ENCODE measurements around the gene DNAJC10.
A peak's percentile ranks its signal among the peaks of the same experiment; 100 is the strongest.
"Not testable (repeated sequence)": the region's sequence is repeated elsewhere in the genome, so short reads cannot be mapped to it uniquely, and the experiment has no call there.

Gene DNAJC10

DNA sequence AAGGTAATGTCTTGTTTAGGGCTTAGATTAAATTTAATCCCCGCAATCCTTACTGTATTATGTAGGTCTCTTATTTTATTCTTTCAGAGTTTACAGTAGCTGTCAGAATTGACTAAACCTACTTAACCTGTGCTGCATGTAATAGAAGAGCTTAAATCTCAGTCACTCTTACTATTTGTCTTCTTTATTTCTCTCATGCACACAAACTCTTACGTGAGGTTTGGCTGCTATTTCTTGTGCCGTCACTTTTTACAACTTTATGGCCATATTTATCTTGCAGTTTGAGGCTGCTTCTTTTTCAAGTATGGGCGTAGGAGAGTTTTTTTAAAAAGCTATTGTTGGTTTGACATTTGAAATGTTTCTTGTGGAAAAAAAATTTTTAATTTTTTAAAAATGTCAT, 12.0 kb downstream of the DNAJC10 start:
- DNase-seq, result no peak

DNA sequence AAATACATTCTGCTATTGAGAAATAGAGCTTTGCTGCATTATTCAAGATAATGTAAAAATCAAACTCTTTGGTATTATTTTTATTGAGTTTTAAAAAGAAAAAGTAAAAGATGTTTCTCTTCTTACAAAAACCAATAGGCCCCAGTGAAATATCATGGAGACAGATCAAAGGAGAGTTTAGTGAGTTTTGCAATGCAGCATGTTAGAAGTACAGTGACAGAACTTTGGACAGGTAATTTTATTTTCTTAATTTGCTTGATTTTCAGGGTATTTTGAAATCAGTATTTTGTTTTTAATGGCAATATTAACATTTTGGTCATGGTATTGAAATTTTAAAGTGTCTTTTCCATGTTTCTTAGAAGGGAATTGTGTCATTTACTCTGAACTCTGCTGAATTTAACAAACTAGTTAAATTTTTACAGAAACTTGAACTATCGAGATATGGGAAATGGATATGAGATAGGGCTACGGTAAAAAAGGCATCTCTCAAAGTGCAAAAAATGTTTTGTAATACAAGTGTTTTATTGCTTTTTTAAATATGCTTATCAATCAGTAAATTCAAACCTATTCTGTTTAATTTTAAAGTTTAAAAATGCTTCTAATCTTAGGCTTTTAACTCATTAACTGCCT, 13.8 kb downstream of the DNAJC10 start:
- no peak for DNase-seq

GRCh38 chr2:182730486-182730885, 14.4 kb downstream of the DNAJC10 start:
- no peak for DNase-seq

- DNase-seq, result no peak
Measured at GRCh38 chr2:182732736-182733135, 16.7 kb downstream of the DNAJC10 start.

DNA sequence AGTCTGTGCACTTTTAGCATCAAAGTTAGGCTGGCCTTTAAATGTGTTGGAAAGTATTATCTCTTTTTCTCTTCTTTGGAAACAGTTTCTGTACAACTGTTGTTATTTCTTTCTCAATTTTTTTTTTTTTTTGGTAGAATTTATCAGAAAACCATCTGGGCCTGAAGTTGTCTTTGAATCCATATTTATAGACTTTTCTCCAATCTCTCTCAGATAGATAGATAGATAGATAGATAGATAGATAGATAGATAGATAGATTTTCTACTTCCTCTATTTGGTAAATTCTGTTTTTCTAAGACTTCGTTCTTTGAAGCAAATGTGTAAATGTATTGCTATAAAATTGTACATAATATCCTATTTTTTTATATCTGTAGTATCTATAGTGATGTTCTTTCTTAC, 17.5 kb downstream of the DNAJC10 start:
- no peak for DNase-seq

DNA sequence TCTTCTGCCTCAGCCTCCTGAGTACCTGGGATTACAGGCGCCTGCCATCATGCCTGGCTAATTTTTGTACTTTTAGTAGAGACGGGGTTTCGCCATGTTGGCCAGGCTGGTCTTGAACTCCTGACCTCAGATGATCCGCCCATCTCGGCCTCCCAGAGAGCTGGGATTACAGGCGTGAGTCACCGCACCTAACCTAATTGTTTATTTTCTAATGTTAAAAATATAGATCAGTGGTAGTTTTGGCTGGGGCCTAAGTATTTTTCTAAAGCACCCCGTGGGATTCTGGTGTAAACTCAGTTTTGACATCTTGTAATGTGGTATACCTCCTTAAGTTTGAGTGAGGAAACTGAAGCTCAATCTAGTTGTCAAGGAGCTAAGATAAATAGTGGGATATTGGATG, 20.8 kb downstream of the DNAJC10 start:
- not testable (repeated sequence) for DNase-seq

- no peak for DNase-seq
Measured at GRCh38 chr2:182740701-182741100, 24.6 kb downstream of the DNAJC10 start.

DNA sequence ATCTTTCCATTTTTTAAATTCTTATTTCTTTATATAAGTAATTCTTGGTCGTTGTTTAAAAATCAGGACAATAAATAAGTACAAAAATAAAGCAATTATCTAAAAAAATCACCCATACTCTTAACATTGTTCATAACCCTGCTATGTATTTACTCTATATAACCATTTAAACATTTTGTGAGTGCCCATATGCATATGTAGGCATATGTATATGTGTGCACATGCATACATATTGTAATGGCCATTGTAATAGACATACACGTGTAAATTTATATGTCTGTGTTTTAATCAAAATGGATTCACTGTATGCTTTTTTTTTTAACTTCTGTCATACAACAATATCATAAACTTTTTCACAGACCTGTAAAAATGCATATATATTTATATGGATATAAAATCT, 25.6 kb downstream of the DNAJC10 start:
- DNase-seq, result no peak

GRCh38 chr2:182744490-182744889, 28.4 kb downstream of the DNAJC10 start:
- DNase-seq, result no peak

- no peak for DNase-seq
Measured at GRCh38 chr2:182745061-182745460, 29.0 kb downstream of the DNAJC10 start.

DNA sequence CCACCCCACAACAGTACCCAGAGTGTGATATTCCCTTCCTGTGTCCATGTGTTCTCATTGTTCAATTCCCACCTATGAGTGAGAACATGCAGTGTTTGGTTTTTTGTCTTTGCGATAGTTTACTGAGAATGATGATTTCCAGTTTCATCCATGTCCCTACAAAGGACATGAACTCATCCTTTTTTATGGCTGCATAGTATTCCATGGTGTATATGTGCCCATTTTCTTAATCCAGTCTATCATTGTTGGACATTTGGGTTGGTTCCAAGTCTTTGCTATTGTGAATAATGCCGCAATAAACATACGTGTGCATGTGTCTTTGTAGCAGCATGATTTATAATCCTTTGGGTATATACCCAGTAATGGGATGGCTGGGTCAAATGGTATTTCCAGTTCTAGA, 29.8 kb downstream of the DNAJC10 start:
- DNase-seq, result not testable (repeated sequence)

- no peak for DNase-seq
Measured at GRCh38 chr2:182754231-182754630, 38.2 kb downstream of the DNAJC10 start.

DNA sequence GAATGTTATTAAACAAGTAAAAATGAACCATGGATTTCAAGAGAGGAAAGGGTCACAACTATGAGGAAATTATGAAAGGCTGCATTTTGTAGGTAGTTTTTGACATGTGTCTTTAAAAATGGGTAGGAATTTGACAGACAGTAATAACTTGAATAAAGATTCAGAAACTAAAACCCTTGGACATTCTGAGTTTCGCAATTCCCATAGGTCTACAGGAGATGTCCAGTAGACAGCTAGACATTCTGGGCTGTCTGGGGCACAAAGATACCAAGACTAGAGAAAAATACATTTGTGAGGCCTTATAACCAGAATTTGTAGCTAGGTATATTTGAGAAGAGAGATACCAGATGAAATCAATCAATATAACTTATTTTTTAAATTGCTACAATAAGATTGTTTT, 42.3 kb downstream of the DNAJC10 start:
- DNase-seq, result no peak

DNA sequence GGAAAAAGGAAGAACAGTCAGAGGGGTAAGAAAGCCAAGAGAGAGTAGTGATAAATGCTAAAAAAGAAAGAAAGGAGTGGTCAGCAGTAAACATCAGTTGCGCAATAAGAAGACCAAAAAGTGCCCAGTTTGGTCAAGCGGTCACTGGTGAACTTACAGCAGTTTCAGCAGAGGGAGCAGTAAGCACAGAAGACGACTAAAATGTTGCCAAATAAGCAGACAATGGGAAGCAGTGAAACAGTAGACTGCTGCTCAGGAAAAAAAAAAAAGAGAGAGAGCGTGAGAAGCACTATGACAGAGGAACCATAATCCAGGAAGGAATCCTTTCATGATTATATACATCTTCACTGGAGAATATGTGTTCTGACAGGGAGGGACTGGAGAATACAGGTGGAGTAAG, 45.8 kb downstream of the DNAJC10 start:
- DNase-seq, result no peak

- peak; percentile 2 for DNase-seq
Measured at GRCh38 chr2:182763311-182763912, 47.4 kb downstream of the DNAJC10 start.

DNA sequence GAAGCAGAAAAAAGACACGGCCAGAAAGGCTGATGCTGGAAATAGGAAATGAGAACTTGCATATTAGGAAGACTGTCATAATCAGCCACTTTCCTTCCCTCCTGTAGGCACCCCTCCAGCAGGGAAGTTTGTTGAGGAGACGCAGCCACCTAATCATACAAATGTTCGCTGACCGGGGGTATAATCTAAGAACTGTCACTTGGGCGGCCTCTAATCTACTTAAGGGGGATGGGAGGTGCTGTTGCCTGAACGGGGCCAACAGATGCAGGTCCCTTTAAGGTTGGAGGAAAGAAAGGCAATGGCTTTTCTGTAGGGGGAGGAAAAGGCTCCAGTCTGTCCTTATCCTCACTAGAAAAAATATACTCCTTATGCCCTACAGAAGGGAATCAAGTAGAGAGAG, 50.6 kb downstream of the DNAJC10 start:
- no peak for DNase-seq

DNA sequence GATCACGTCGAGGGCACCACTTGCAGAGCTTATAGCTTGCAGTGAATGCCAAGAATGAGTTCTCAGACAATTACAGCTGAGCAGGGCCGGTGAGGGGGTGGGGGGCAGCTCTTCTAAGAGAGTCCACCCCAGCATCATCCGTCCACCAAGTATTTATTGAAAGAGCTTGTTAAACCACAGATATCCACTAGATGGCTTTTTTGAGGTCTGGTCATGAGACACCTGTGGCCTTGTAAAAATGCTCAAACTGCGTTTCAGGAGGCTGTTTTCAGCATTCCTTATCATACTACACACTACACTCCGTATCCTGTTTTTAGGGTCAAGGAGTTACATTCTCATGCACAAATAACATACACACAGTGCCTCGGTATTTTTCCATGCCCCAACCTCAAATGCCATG, 51.5 kb downstream of the DNAJC10 start:
- DNase-seq, result peak; percentile 2

DNA sequence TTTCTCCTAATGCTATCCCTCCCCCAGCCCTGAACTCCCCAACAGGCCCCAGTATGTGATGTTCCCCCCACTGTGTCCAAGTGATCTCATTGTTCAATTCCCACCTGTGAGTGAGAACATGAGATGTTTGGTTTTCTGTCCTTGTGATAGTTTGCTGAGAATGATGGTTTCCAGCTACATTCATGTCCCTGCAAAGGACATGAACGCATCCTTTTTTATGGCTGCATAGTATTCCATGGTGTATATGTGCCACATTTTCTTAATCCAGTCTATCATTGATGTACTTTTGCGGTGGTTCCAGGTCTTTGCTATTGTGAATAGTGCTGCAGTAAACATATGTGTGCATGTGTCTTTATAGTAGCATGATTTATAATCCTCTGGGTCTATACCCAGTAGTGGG, 52.9 kb downstream of the DNAJC10 start:
- not testable (repeated sequence) for DNase-seq

DNA sequence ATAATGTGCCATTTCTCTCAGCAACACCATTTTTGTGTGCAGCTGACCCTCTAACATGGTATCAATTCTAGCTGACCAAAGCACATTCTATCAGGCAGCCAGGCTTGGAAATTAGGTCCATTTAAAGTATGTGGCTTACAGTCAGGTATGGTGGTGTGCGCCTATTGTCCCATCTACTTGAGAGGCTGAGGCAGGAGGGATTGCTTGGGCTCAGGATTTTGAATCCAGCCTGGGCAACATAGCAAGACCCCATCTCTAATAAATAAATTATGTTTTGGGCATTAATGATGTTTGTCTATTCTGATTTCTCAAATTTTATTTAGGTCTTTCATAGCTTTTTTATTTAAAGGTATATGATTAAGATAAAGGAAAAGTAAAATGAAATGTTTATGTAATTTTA, 63.3 kb downstream of the DNAJC10 start:
- no peak for DNase-seq

DNA sequence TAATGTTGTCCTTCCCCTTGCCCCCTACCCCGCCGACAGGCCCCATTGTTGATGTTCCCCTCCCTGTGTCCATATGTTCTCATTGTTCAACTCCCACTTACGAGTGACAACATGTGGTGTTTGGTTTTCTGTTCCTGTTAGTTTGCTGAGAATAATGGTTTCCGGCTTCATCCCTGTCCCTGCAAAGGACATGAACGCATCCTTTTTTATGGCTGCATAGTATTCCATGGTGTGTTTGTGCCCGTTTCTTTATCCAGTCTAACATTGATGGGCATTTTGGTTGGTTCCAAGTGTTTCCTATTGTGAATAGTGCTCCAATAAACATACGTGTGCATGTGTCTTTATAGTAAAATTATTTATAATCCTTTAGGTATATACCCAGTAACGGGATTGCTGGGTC, 65.0 kb downstream of the DNAJC10 start:
- DNase-seq, result not testable (repeated sequence)

GRCh38 chr2:182782686-182783085, 66.6 kb downstream of the DNAJC10 start:
- DNase-seq, result not testable (repeated sequence)

DNA sequence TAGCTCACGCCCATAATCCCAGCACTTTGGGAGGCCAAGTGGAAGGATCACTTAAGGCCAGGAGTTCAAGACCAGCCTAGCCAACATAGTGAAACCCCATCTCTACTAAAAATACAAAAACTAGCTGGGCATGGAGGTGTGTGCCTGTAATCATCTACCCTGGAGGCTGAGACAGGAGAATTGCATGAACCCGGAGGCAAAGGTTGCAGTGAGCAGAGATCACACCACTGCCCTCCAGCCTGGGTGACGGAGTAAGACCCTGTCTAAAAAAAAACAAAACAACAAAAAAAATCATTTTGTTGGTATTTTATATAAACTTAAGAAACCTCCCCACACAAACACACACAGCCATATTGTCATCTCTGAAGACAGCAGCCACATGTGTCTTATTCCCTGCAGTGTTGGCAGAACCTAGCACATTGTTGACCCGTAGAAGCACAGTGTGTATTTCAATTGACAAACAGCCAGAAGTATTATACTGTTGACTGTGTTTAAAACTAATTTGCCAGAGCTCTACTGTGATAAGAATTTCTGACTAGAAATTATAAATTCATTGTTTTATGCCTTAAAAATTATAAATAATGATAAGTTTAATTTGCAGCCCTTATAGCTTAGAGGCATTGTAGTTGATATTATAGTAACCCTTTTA, 68.1 kb downstream of the DNAJC10 start:
- no peak for DNase-seq

DNA sequence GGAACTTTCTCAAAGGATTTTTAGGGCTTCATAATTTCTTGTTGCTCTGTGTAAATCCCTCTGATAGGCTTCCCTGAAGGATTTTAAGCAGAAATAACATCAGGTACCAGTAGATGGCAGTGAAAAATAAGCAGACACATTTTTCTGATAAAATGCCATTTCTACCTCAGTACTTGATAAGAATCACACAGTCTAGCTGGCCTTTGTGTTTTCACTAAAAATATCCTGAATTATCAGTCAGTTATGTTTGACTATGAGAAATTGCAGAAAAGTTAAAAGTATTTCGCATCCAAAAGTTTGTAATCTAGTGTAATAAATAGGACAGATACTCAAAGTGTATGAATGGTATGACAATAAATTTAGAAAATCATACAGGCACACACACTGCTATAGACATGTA, 68.7 kb downstream of the DNAJC10 start:
- peak; percentile 14 for DNase-seq

- no peak for DNase-seq
Measured at GRCh38 chr2:182792441-182792840, 76.4 kb downstream of the DNAJC10 start.

- no peak for DNase-seq
Measured at GRCh38 chr2:182798736-182799135, 82.7 kb downstream of the DNAJC10 start.

Measured in NCI-H2171 (cell line).